Mesodermal cell (in vitro differentiated cells): Measurements from ENCODE around the gene STOML2.
A peak's percentile ranks its signal among the peaks of the same experiment; 100 is the strongest.

Experiments used
- H3K27ac ChIP-seq: 2 replicates; pipeline ENCODE4 v1.7.0; 2013; ENCODE audit warnings: mild to moderate bottlenecking, low read depth, low read length, moderate library complexity; ENCODE audit not compliant: severe bottlenecking
- H3K36me3 ChIP-seq: 2 replicates; pipeline ENCODE4 v1.7.1; 2013; ENCODE audit warnings: mild to moderate bottlenecking, low read length, moderate library complexity; ENCODE audit not compliant: control insufficient read depth, insufficient read depth
- H3K4me1 ChIP-seq: one replicate; pipeline ENCODE4 v1.7.1; 2013; ENCODE audit warnings: mild to moderate bottlenecking, low read length; ENCODE audit not compliant: insufficient read depth, control insufficient read depth, poor library complexity, severe bottlenecking
- H3K4me3 ChIP-seq: 2 replicates; pipeline ENCODE4 v1.7.0; 2013; ENCODE audit warnings: low read length, control low read depth, mild to moderate bottlenecking; ENCODE audit not compliant: insufficient read depth, poor library complexity, severe bottlenecking; ENCODE audit errors: extremely low read depth
- H3K9me3 ChIP-seq: 2 replicates; pipeline ENCODE4 v1.7.1; 2013; ENCODE audit warnings: mild to moderate bottlenecking, low read length, moderate library complexity; ENCODE audit not compliant: control insufficient read depth
- WGBS, 2 experiments: methylation state at CpG; one replicate each; pipeline ENCODE4 v1.1.5; 2013; ENCODE audit warnings: missing lambda C conversion rate in 2 of 2; ENCODE audit not compliant: insufficient coverage in 2 of 2; 5-methylcytosine and 5-hydroxymethylcytosine counted together

STOML2 gene

DNA sequence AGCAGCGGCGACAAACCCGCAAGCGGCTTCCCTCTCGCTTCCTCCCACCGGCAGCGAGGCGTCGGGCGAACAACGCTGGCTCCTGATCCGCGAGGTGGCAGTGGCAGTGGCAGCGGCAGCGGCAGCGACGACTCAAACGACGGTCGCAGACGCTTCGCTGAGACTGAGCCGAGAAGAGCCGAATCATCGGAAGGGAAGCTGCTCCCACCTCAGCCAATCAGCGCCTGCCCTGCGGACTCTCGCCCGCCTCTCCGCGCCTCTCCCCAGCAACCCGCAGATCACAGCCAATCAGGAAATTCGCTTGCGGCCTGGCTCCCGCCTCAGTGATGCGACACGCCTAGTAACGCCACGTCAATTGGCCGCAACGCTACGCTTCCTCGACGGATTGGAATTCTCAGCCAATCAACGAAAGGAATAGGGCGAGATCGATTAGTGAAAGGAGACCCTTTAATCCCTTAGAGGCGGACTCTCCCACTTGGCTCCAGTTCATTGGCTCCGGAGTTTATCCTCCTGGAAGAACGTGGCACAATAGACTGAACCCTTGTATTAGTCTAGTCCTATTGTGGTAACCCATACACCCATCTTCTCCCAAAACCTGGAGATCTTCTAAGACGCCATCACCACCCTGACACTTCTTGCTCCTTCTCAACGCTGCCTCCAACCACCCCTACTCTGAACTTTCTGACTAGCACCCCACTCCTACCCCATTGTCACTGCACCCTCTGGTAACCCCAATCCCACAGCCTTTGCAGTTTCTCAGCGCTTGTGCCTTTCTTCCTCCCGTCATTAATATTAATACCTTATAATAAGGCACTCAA is 30.3 kb downstream of the STOML2 start, which contains the start of gene VCP:
Gene VCP, minus strand, starts transcription at position 165 of the 818 bp plus-strand sequence. CDS start 272 bp downstream, outside the sequence.
- H3K4me1 ChIP-seq: peaks cover 6% of the 10 kb centered on the region
- no peaks in the 10 kb centered on the region for H3K9me3 ChIP-seq
- H3K36me3 ChIP-seq: peaks cover 86% of the 10 kb centered on the region
- 6 to 7% methylated on average over 47 to 48 of the region's 54 CpGs for WGBS, 2 experiments
- H3K4me3 ChIP-seq: peak within 1 kb of the TSS; percentile 94
- peak within 1 kb of the TSS; percentile 100 for H3K27ac ChIP-seq

DNA sequence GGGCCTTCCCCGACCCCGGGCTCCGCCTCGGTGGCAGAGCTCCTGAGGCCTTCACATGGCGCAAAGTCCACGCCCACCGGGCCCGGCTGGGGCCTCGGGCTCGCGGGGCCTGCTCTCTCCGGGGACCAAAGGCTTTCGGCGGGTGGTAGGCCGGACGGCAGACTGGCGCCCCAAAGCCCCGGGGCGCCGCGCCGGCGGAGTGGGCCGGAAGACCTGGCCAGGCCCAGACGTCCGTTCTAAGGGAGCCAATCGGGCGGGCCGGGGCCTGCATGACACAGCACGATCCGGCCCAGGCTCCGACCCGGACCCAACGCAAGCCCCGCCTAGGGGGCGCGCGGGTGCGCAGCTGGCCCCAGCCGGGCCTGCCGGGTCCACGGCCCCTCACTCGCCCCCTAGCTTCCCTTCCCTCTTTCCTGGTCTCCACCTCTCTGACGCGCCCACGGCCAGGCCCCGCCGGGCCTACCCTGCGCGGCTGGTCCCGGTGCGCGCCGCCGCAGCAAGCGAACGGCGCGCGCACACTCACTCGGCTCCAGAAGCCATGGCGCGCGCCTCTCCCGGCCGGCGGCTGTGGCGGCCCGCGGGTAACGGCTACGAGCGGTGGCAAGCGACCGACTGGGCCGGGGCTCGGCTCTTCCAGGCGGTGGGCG is 31.0 kb downstream of the STOML2 start:
- 0% methylated on average over 44 to 66 of the region's 79 CpGs for WGBS, 2 experiments
- no peaks in the 10 kb centered on the region for H3K9me3 ChIP-seq
- H3K36me3 ChIP-seq: peaks cover 87% of the 10 kb centered on the region
- H3K27ac ChIP-seq: peak overlapping the region; percentile 100
- peaks cover 6% of the 10 kb centered on the region for H3K4me1 ChIP-seq
- peak overlapping the region; percentile 94 for H3K4me3 ChIP-seq

DNA sequence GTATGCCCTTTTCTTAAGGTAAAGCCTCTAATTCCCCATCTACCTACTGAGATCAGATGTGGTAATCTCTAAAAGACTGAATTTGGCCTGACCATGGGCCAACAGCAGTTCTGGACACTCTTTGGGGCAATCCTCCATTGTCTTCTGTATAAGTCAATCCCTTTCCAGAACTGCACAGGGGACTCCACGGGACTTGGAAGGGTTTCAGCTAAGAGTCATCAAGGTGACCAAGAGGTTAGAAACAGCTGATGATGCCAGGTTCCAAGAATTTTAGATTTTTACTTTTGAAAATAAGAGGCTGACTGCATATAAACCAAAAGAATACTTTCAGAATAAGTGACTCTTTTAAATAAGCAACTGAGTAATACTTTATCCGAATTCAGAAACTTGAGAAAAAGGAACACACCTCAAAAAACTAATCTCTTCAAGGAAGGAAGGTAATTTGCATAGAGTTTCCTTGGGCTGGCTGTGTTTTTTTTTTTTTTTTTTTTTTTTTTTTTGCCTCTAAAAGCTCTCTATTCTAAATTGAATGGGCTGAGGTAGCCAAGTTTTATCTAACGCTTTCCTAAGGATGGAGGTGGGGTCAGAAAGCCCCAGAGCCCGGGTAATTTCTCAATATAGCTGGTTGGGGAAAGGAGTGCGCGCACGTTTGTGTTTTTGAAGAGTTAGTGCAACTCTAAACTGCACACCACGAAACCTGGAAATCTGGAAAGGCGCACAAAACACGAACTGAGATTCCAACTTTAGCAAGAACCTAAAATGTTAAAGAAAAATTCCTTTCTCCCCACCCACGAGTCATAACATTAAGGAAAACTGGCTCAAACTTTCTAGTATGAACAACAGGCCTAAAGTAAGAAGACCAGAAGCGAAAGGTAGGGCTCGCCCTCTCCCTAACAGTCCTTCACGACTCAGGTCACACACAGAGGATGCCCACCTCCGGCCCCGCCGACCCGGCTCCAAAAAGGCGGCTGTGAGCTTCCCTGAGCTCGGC is 31.8 kb downstream of the STOML2 start:
- 0 to 1% methylated on average over 6 to 17 of the region's 20 CpGs for WGBS, 2 experiments
- Histone ChIP-seq H3K36me3 (peaks cover 87% of the 10 kb centered on the region), H3K9me3 (no peaks in the 10 kb centered on the region), H3K4me1 (peaks cover 6% of the 10 kb centered on the region), H3K4me3 (peak overlapping the region; percentile 94), H3K27ac (peak overlapping the region; percentile 100)

DNA sequence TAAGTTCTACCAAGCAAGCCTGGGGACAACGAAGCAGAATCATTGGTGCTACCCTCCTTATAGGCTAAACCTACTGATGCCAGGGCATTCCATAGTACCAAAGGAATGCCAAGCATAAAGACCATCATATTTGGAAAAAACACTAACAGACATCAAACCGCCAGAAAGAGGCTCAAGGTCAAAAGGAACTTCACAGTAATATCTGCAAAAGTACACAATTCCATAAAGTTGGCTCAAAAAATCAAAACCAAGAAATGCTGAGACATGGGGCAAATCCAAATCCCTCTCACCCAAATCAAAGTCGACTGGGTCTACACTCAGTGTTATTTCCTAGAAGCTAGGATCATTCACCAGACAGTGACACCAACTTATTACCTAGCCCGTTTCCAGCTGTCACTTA is 33.9 kb downstream of the STOML2 start:
- Histone ChIP-seq H3K27ac (no peak overlapping the region), H3K4me1 (peaks cover 6% of the 10 kb centered on the region), H3K4me3 (no peak overlapping the region), H3K36me3 (peaks cover 87% of the 10 kb centered on the region), H3K9me3 (no peaks in the 10 kb centered on the region)
- WGBS, 2 experiments: 93 to 95% methylated on average over 3 of the region's 4 CpGs

DNA sequence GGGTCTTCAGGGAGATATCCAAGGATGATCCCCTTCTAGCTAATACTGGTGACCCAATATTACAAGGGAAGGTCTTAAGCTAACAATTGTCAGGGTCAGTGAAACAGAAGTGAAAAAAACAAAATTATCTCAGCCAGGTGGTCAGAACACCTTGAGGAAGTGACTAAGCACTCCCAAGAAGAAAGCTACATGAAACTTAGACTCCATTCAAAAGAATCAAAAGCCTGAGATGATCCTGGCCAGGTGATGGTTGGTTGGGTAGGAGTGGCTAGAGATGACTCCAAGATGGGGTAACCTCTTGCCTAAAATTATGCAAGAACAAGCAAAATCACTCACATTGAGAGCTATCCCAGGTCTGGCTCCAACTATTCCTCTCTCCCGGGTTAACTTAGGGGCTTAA is 35.9 kb downstream of the STOML2 start:
- Histone ChIP-seq H3K27ac (no peak overlapping the region), H3K4me1 (peaks cover 6% of the 10 kb centered on the region), H3K9me3 (no peaks in the 10 kb centered on the region), H3K36me3 (peaks cover 95% of the 10 kb centered on the region), H3K4me3 (no peak overlapping the region)
- WGBS, 2 experiments: no CpG with 5 or more reads among the region's 1 CpG

DNA sequence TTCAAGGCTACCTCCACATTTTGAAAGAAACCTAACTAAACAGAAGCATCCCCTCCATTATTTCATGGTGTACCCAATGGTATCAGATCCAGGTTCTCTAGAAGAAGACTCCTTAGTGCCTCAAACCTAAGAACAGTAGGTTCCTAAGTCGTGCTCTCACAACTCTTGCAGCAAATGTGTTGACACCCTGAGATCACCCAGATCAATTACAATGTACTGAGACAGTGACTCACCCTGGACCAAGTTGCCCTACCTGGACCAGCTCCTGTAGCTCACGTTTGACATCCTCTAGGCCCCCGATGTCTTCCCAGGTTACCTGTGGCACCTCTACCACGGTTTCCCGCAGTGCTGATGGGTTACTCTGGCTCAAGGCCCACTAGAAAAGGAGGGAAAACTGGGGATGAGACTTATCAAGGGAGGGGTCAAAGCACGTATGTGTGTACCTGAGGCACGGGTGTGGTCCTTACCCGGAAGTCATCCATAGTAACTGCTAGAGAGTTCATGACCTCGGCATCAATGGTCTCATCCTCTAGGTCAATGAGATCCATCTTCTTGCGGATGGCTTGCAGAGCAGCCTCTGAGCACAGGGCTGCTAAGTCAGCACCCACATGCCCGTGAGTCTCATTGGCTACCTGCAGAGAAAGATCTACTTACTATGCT is 42.3 kb downstream of the STOML2 start:
- Histone ChIP-seq H3K4me3 (no peak overlapping the region), H3K36me3 (peaks cover 100% of the 10 kb centered on the region)
- 95 to 98% methylated on average over 10 to 11 of the region's 11 CpGs for WGBS, 2 experiments

DNA sequence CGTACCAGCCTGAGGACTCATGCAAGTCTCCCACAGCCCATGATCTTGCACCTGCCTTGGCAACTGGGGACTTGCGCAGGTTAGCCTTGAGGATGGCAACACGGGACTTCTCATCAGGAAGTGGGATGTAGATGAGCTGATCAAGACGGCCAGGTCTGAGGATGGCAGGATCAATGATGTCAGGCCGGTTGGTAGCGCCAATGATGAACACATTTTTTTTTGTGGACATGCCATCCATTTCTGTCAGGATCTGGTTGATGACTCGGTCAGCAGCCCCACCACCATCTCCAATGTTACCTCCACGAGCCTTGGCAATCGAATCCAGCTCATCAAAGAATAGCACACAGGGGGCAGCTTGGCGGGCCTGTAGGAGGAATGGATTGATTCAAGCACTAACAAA is 43.5 kb downstream of the STOML2 start:
- no peaks in the 10 kb centered on the region for H3K9me3 ChIP-seq
- H3K36me3 ChIP-seq: peaks cover 100% of the 10 kb centered on the region
- no peak overlapping the region for H3K4me3 ChIP-seq
- no peak overlapping the region for H3K27ac ChIP-seq
- no peaks in the 10 kb centered on the region for H3K4me1 ChIP-seq
- WGBS, 2 experiments: 95 to 98% methylated on average over 6 to 9 of the region's 10 CpGs

More for the DNA sequence above, 42.3 kb downstream of the STOML2 start:
- H3K9me3 ChIP-seq: no peaks in the 10 kb centered on the region
- no peaks in the 10 kb centered on the region for H3K4me1 ChIP-seq
- no peak overlapping the region for H3K27ac ChIP-seq

DNA sequence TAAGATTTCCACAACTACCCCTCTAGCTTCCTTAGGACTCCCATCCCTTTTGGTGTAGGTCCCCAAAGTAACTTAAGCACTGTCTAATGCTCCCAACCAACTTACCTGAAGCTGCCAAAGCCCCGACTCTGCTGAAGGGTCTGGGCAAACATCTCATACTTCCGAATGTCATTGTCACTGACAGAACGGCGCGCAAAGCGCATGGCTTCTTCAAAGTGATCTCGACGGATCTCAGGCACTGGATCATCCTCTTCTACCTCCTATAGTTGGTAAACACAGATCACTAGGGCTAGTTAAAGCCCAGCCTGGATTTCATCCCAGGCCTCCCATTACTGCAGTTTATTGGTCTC is 45.7 kb downstream of the STOML2 start:
- WGBS, 2 experiments: 95 to 97% methylated on average over 8 of the region's 8 CpGs
- Histone ChIP-seq H3K36me3 (peaks cover 100% of the 10 kb centered on the region), H3K4me1 (no peaks in the 10 kb centered on the region), H3K4me3 (no peak overlapping the region), H3K9me3 (no peaks in the 10 kb centered on the region), H3K27ac (no peak overlapping the region)

DNA sequence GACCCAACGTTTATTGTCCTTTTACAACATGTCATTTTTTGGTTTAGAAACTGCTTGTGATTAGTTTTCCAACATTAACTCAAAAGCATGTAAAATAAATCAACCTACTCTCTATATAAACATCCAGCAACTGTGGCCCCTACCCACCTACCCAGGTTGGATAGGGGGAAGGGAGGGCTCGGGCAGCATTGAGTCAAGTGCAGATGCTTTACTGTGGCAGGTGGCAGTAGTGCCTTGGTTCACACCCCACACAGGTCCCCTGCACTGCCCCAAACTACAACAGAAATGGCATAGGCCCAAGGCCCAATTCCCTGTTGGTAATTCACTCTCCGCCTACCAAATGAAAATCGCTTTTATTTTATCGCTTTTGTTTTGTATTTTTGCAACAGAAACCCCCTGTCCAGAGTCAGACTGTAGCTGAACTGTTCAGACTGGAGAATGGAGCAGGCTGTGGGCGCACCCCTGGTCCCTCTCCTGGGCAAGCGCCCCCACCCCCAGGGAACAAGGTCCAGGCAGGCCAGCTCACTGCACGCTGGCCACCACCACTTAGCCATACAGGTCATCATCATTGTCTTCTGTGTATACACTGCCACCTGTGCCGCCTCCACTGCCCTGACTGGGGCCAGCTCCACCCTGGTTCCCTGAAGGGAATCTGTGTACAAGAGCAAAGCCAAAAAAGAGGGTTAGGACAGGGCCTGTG is 46.2 kb downstream of the STOML2 start:
- Histone ChIP-seq H3K9me3 (no peaks in the 10 kb centered on the region), H3K4me3 (no peak overlapping the region), H3K36me3 (peaks cover 100% of the 10 kb centered on the region), H3K27ac (no peak overlapping the region), H3K4me1 (no peaks in the 10 kb centered on the region)
- WGBS, 2 experiments: 94 to 98% methylated on average over 6 to 7 of the region's 9 CpGs
